Thyroid gland (tissue), 4 donors: Measurements from ENCODE around the gene KCNJ9.

Source experiments
- POLR2A ChIP-seq, 2 donors: fragments of 450-650 bp; IDR thresholded peaks; one replicate each; pipeline ENCODE4 v1.6.1; 2017; ENCODE audit warnings: antibody characterized with exemption in 2 of 2, mild to moderate bottlenecking in 2 of 2, moderate library complexity in 1 of 2
- TF ChIP-seq, protein P1 (sequence below), 6 experiments: fragments of 200-600 bp in 3 of 6; fragments of 450-650 bp in 3 of 6; sonication (generic) in 3 of 6; IDR thresholded peaks; one replicate each; pipeline ENCODE4 v1.5.1; 2016 to 2019; ENCODE audit warnings: antibody characterized with exemption in 6 of 6, mild to moderate bottlenecking in 2 of 6, inconsistent platforms in 1 of 6, moderate library complexity in 1 of 6

DNA sequence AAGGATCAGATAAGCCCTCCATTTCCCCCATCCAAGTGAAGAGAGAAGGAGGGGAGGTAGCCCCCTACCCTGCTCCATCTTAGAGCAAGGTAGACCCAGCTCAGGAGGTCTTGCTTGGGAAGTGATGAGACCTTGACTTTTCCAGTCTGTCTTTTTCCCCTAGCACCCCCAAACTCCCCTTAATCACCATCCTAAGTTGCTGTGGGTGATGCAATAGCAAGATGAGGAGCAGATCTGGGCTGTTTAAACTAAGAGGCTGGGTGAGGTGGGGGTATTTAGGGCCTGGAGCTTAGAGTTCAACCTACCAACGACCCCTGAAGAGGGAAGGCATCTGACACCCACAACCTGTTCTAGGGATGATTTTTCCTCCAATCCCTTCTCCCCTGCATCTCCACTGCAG is 36.0 kb downstream of the KCNJ9 start:
- no peak for TF ChIP-seq POLR2A (IDR thresholded peaks at IDR 0.05)
- TF ChIP-seq, protein P1, sequence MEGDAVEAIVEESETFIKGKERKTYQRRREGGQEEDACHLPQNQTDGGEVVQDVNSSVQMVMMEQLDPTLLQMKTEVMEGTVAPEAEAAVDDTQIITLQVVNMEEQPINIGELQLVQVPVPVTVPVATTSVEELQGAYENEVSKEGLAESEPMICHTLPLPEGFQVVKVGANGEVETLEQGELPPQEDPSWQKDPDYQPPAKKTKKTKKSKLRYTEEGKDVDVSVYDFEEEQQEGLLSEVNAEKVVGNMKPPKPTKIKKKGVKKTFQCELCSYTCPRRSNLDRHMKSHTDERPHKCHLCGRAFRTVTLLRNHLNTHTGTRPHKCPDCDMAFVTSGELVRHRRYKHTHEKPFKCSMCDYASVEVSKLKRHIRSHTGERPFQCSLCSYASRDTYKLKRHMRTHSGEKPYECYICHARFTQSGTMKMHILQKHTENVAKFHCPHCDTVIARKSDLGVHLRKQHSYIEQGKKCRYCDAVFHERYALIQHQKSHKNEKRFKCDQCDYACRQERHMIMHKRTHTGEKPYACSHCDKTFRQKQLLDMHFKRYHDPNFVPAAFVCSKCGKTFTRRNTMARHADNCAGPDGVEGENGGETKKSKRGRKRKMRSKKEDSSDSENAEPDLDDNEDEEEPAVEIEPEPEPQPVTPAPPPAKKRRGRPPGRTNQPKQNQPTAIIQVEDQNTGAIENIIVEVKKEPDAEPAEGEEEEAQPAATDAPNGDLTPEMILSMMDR (IDR thresholded peaks at IDR 0.05), result no peak
